Inflammatory macrophage treated with lipopolysaccharide for 4 hours (primary cell): ENCODE results near the gene SERPINB1.
"Not testable (repeated sequence)": the region's sequence is repeated elsewhere in the genome, so short reads cannot be mapped to it uniquely, and the experiment has no call there.

ENCODE experiments used
- DNase-seq: peaks from one replicate; pipeline ENCODE4 v3.0.0-alpha.2; 2020

SERPINB1 gene

GRCh38 chr6:2865694-2866151, 24.1 kb upstream of the SERPINB1 start:
- DNase-seq: no peak

- DNase-seq: no peak
Measured at GRCh38 chr6:2865270-2865669, 23.6 kb upstream of the SERPINB1 start.

GRCh38 chr6:2863901-2864300, 22.2 kb upstream of the SERPINB1 start:
- DNase-seq: no peak

GRCh38 chr6:2862712-2863181, 21.1 kb upstream of the SERPINB1 start:
- peak; percentile 89 for DNase-seq

- no peak for DNase-seq
Measured at GRCh38 chr6:2861822-2862164, 20.1 kb upstream of the SERPINB1 start.

- peak; percentile 43 for DNase-seq
Measured at GRCh38 chr6:2861060-2861821, 19.6 kb upstream of the SERPINB1 start.

GRCh38 chr6:2860706-2861059, 19.0 kb upstream of the SERPINB1 start:
- not testable (repeated sequence) for DNase-seq

- not testable (repeated sequence) for DNase-seq
Measured at GRCh38 chr6:2859798-2860705, 18.4 kb upstream of the SERPINB1 start.

- no peak for DNase-seq
Measured at GRCh38 chr6:2859185-2859700, 17.6 kb upstream of the SERPINB1 start.

GRCh38 chr6:2857580-2858337, 16.1 kb upstream of the SERPINB1 start:
- peak; percentile 82 for DNase-seq

GRCh38 chr6:2857185-2857579, 15.5 kb upstream of the SERPINB1 start:
- DNase-seq: no peak

- peak; percentile 81 for DNase-seq
Measured at GRCh38 chr6:2855061-2855519, 13.4 kb upstream of the SERPINB1 start.

- peak; percentile 99 for DNase-seq
Measured at GRCh38 chr6:2854396-2854982, 12.8 kb upstream of the SERPINB1 start.

- DNase-seq: peak; percentile 99
Measured at GRCh38 chr6:2853769-2854395, 12.2 kb upstream of the SERPINB1 start.

GRCh38 chr6:2853378-2853768, 11.7 kb upstream of the SERPINB1 start:
- not testable (repeated sequence) for DNase-seq

GRCh38 chr6:2852921-2853322, 11.3 kb upstream of the SERPINB1 start:
- peak; percentile 95 for DNase-seq

GRCh38 chr6:2852514-2852855, 10.8 kb upstream of the SERPINB1 start:
- DNase-seq: no peak

GRCh38 chr6:2851727-2852513, 10.3 kb upstream of the SERPINB1 start:
- DNase-seq: no peak

- DNase-seq: no peak
Measured at GRCh38 chr6:2850538-2851113, 9.0 kb upstream of the SERPINB1 start.

GRCh38 chr6:2848851-2849250, 7.2 kb upstream of the SERPINB1 start:
- DNase-seq: no peak

- DNase-seq: no peak
Measured at GRCh38 chr6:2845880-2846208, 4.2 kb upstream of the SERPINB1 start.
